Stimulated activated CD8-positive, alpha-beta memory T cell treated with anti-CD3 and anti-CD28 coated beads, Interleukin-15, amount 100 ng/mL, for 4 hours (primary cell): ENCODE measurements around the gene CAVIN2.

Experiments used
- DNase-seq, 2 donors: peaks; one replicate each; pipeline ENCODE4 v3.0.0-alpha.2; 2020; ENCODE audit warnings: low read depth in 2 of 2

Gene CAVIN2

DNA sequence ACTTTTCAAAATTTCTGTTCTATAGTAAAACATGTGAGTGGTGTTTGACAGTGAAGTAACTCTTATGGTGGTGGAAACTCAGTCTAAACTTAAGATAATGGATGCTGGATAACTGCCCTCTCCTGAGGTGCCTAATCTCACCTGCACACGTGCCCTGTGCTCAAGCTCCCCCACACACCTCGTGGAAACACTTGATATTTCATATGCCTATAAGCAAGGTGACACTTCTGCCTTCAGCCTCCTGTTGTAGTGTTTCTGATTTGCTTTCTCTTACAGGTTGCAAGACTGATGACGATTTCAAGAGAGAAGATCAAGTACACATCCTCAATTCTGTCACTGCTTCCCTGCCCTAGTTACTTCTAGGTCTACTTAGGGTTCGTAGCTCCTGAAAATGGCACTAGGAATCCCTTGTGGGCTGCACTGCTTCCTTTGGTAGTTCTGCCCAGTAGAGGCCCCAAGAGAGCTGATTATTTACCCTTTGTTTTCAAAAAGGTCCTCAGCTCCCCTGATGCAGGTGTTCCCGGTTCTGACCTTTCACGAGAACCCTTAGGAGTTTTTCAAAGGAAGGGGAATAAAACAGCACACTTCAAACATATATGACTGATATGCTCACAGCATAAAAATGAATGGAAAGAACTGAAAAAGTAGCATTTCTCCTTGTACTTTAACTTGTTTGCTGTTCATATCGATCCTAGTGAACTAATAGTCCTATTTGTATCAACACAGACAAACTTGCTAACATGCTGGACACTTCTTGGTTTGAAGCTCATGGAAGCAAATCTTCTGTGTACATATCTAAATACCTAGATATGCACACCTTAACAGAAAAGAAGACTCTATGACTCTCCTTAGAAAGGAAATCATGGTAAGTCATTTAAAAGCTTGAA lies 6.7 kb downstream of the CAVIN2 start:
- no peak for DNase-seq

DNA sequence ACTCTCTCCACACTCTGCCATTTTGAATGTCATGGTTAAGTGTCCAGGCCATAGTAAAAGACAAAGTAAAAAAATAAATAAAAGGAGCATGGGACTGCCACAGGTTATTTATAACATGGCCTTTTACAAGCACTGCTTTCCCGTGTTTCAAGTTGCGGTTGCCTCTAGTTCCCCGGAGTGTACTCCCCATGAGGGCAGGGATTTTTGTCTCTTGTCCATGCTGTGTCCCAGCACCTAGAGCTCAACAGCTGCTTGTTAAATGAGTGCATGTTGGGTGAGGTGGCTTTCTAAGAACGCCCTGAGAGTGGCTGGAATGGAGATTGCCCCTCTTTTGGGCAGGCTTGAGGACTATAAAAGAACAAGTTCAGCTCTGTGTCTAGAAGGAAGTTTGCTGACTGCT lies 8.4 kb downstream of the CAVIN2 start:
- DNase-seq = no peak

DNA sequence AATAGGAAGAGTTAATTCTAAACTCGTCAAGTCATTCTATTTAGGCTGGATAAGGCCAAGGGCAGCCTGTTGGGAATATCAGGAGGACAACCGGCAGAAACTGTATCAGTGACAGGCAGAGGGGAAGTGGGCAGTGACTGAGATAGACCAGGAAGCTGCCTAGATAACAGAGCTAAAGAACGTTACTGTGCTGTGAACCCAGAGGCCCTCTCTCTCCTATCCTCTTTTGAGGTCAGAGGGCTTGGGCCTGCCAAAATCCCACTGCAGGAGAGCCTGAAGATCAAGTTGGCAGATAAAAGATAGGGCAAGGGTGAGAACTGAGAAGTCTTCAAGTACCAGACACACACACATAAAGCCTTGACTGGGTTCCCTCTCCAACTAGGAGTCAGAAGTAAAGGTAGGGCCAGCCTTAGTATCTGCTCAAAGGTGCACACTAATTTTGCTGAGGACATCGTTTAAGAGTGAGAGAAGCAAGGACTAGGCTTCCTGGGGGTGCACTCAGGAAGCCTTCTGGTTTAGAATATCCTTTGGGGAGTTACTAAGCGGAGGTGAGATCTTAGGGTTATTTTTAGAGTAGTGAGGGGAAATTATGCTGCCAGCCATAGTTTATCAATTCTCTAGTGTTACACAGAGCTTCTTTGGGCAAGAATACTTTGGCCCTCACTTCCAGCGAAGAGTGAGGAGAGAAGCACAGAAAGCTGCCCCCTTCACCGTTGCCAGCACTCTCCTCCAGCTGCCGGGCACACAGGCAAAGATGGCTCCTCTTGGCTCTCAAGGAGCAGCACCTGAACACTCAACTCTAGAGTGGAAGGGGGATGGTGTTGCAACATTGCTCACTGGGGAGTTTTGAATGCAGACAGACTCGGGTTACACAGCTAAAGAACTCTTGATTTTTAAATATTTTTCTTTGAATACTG lies 9.8 kb downstream of the CAVIN2 start:
- no peak for DNase-seq

DNA sequence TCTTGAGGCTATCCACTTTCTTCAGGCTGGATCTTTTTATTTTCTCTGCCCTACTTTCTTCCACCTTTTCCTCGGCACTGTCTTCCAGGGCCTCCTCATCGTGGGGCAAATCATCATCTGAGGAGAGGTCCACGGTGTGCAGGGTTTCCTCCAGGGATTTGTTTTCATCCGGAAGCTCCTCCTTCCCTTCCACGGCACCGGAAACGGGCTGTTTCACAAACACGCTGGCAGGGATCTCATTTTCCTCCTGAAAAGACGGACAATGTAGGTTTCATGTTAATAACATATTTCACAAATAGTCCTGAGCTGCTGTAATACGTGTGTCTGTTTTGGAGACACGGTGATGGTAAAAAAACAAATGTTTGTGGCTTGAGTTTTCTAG lies 10.4 kb downstream of the CAVIN2 start:
- no peak for DNase-seq

DNA sequence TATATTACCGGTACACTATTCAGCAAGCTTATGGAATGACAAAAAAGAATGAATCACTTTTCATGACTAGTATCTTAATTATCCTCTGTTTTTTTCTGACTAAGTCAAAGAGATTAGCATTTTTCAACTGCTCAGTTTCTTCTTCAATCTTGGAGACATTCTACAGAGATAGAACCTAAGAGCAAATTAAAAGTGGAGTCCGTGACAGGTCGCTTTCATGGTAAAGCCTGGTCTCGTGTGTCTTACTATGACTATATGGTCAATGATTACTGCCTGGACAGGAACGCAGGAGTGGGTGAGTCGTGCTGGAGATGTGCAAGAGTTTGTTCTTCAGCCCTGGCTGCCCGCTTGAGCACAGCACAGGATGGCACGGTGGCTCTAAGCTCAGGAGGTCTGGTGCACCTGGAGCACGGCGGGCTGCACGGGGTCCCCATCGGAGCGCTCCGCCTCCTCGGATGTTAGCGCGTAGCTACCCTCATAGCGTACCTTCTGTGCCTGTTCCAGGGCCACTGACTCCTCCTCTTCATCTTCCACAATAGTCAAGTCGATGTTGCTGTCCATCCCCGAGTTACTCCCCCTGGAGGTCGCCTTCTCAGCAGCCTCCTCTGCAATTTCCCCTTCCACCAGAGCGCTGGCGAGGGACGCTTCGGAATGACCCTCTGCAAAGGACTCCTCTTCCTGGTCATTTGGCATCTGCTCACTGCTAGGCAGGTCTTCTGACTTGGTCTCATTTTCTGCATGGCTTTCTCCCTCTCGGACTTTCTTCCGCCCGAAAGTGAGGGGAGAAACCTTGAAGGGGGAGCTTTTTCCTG lies 11.1 kb downstream of the CAVIN2 start:
- no peak for DNase-seq

DNA sequence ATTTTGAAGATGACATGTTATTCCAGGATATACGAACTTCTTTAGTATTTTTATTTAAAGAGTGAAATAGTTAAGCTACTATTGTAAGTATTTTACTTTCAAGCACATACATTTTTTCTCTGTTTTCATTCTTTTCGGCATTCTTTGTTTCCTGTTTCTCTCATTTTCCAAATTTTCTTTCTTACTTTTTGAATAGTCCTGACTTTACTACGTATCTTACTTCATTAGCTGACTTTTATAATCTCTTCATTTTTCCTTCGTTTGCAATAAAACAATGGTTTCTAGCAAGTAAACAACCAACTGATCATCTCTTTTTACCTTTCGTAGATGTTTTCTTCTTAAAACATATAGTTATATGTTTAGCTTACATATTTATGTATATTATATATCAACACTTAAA lies 11.8 kb downstream of the CAVIN2 start:
- no peak for DNase-seq

DNA sequence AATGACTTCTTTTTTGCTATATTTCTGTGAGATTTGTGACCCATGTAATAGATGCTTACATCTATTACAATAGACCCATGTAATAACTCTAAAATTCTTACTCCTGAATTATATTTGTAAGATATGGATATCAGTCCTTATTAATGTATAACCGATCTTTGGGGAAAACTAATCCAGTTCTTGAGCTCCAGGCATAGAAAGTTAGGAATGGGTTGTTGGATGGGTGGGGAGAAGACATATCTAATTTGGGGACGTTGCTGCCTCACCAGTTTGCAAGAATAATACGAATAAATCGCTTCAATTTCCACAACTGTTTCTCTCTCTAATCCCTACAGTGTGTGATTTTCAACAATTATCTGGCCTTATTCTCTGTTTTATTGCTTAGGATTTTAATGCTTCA lies 13.5 kb downstream of the CAVIN2 start:
- no peak for DNase-seq

DNA sequence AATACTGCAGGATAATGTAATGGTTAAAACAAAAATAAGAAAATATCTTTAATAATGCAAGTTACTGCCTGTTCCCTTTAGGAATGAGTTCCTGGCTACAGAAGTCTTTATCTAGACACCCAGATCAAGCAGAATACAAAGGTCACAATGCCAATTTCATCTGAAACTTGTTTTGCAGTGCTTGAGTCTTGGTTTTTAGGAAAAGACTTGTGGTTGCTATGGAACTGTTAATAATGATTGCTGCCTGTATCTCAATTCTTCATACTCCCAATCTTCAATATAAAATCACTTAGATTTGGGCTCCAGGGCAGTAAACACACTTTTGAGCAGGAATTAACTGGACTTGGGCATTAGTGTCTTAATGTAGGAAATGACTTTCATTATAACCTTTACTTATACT lies 14.2 kb downstream of the CAVIN2 start:
- DNase-seq = no peak

DNA sequence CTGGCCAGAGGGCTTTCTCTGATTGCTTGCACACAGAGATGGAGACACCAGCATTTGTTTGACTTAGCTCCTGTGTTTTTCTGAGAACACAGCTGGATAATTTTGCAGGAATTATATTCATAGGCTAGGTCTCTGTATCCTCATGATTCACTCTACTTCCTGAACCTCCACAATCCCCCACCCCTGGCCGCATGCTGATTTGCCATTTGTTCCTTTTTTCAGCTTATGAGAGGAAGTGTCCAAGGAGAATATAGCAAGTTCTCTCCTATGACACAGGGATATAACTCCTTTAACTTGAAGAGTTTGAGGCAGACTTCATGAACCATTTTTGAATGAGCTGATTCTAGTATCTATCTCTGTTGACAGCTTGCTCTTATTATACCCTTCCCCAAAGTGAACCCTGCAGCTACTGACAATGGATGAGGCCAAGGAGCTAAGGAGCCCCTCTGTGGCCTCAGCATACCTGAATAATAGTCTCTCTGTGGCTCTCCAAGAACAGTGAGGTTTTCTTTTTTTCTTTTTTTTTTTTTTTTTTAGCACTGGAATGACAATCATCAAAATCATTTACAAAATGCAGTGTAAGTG lies 15.4 kb downstream of the CAVIN2 start:
- no peak for DNase-seq

DNA sequence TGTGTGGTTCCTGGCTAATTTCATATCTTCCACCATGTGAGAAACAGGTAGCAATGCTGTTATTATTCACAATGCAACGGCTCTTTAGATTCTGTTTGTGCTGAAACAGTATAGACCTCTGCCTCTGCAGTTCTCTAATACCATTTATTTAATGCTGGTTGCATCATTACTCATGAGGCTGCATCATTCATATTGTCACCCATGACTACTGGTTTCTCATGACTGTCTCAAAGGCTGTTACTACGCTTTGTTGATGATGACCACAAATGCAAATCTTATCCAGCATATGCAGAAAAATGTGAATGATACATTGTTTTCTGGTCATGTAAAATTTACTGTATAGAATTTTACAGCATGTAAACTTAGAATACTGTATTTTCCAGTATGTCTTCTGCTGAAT lies 22.5 kb downstream of the CAVIN2 start:
- no peak for DNase-seq

DNA sequence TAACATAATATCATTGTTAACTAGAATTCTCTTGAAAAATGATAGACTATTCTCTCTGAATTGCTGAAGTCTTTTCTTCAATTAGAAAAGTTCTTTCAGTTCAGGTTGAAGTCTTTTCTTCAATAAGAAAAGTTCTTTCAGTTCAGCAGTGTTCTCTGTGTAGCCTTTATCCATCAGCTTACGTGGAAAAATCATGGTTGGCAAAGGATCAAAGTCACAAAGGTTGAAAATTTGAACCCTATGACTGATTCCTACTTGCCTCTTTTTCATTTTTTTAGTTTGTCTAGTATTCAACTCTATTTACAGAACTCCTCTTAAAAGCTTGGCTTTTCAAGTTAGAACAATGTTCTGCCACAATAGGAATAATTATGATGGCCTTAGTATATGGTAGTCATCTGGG lies 25.8 kb downstream of the CAVIN2 start:
- DNase-seq = no peak

DNA sequence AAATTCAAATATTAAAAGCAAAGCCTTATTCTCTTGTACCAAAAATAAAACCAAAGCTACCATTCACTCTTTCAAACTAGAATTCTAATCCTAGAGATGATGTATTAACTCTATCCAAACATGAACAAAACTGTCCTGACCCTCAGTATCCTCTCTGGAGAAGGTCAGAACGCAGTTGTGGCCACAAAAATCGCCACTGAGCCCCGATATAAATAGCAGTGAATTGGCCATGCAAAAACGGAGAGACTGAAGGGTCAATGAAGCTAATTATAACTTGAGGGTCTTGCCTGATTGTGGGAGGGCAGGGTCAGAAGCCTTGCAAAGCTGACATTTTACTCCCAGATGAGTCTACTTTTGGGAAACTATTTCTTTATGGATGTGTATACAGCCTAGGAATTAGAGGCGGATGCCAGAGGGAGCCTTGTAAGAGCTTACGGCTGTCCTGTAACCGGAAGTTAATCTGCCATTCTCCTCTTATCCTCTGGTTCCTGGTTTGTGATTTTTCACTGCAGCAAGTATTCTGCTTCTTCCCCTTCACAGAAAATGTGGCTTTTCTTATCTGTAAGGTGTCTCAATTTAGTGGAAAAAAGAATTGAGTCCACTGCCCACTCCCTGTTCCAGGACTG lies 28.1 kb downstream of the CAVIN2 start:
- no peak for DNase-seq

DNA sequence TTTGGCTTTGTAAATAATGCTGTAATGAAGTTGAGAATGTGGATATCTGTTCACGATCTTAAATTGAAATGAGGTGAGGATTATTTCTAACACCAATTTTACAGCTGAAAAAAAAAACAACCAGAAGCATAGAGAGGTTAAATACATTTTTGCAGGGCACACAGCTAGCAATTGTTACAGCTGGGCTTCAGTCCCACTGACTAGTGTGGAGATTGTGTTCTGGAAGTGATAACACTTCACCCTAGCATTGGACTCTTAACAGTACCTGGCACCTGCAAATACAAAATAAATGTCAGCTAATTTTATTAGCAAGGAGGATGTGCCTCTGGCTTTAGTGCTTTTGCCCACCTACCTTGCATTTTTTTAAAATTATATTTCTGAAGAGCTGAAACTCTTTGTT lies 28.8 kb downstream of the CAVIN2 start:
- no peak for DNase-seq

DNA sequence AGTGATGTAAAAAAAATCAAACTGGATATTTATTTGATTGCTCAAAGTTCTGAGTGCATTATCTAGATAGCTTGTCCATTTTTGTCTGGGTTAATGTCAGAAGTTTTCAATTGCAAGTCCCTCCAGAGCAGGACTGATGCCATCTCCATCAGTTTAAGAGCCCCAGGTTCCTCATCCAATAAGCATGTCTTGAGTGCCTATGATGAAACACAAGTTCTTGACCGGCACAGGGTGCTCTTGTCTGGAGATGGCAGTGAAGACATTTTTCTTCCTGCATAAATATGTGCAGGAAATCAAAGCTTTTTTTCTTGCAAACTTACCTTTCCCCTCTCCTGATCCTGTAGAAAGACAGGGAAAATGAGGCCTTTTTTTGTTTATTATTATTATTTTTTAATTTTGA lies 31.9 kb downstream of the CAVIN2 start:
- no peak for DNase-seq

DNA sequence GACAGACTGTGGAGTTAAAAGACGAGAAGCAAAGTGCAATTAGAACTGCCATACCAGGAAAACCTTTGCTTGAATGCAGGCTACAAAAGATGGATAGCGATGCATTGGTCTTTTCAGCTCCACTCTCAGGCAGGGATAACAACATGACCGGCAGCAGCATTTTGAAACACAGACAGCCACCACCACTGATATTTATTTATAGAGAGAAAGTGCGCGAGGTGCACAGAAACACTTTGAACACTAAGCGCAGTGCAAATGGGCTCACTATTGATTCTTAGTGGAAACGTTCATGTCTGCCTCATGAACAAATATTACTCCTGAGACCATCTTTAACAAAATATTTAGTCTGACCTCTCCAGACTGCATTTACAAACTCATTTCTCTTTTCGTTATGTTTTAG lies 32.9 kb downstream of the CAVIN2 start:
- DNase-seq = no peak

DNA sequence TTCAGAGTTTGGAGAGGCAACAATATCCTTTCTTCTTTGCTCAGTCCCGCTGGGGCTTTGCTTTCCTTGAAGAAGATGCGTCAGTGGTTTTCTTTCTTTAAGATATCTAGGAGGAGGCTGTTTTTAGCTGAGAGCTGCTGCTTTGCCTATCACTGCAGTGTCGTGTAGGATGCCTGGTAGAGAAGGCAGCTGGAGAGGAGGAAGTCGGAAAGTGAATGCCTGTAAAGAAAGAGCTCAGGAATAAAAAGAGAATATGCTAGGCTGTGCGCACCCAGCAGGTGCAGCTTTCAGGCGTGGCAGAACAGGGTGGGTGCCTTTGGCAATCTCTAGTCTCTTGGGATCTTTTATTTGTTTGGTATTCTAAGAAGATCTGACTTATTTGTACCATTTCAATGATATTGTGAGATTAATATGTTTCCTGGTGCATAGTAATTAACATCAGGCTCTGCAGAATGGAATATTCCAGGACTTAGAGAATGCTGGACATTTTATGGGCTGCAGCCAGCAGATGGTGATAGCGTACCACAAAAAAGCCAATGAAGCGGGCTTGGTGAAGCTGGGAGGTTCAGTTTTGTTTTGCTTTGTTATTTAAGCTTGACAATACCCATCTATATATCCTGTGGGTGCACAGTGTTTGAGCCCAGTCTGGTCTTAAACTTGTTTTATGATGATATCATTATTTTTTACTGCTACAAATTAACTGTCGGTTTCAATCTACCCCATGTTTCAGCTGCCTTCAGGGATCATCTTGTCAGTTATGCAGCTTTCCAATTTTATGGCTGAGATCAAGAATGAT lies 34.9 kb downstream of the CAVIN2 start:
- DNase-seq = no peak

DNA sequence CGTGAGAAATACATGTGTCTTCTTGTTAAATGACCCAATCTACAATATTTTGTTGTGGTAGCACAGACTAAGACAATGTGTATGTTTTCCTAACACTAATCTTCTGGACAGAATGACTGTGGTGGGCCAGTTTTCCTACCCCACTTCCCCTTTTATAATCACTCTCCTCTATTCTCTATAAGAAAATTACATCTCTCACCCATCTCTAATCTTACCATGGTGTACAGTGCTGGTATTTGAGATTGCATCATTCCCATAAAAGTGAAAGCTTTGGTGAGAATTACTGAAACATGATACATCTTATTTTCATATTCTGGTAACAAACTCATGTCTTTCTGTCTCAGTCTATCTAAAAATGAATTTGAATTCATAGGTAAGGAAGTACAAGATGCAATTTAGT lies 40.5 kb downstream of the CAVIN2 start:
- DNase-seq = no peak

DNA sequence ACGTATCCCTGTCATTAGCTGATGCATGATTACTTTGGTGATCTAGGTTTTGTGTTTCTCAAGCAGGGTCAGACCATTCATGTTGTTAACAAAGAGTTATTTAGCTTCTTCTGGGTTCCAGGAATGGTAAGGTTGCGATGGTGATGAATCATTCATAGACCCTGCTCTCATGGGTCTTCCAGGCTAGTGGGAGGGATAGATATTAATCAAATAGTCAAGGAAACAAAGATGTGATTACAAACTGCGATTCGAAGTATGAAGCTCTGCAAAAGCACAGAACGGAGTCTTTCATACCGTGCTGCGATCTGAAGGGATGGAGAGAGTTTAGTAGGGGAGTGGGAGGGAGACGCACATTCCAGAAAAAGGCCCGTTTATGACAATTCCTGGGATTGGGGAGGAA lies 42.1 kb downstream of the CAVIN2 start:
- DNase-seq = no peak

DNA sequence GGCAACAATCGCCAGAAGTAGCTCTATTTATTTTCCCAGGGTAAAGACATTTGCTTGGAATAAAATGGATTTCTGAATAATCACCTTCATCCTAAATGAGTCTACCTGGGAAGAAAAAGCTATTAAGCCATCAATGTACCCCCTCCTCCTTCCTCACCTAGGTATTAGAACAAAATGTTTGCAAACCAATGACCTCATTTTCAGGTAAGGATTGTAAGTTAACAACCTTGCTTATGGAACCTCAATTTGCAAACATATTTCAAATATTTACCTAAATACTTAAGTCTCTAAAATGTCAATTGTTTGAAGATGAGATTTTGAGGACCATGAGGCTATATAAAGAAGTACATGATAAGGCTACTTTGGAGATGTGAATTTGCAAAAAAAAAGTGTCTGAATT lies 43.9 kb downstream of the CAVIN2 start:
- DNase-seq = no peak

DNA sequence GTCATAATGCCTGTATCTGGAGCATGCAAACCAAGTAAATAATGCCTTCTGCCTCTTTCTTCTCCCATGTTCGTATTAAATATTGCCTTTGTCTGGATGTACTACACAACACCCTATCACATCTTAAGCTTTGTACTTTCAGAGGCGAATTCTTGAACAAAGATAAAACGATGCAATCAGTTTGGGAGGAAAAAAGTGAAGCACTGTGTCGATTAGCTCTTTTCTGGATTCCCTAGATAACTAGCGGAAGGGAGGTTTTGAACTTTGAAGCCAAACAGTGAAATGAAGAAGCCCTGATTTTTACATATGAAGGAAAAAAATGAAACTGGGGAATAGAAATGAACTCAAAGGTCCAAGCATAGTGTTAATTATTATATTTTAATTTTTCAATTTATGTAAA lies 44.7 kb downstream of the CAVIN2 start:
- DNase-seq = no peak
